Ascending aorta (tissue), 2 donors: ENCODE results near the gene STARD13. TPM values are rescaled to one million over a fixed set of nuclear protein-coding genes. Genes with fewer than 3 reads are reported as not detected.

Experiments used
- DNase-seq, 2 donors: peaks; one replicate each; pipeline ENCODE4 v3.0.0-alpha.2; 2019; ENCODE audit warnings: low spot score in 2 of 2
- H3K27ac ChIP-seq, 2 donors: fragments of 200-600 bp; sonication (generic); one replicate each; pipeline ENCODE4 v1.5.1; 2016 to 2017; ENCODE audit warnings: mild to moderate bottlenecking in 1 of 2
- H3K27me3 ChIP-seq: fragments of 200-600 bp; sonication (generic); one replicate; pipeline ENCODE4 v1.5.1; 2017
- H3K36me3 ChIP-seq, 2 donors: fragments of 200-600 bp; sonication (generic); one replicate each; pipeline ENCODE4 v1.5.1; 2016
- H3K4me1 ChIP-seq, 2 donors: fragments of 200-600 bp; sonication (generic); one replicate each; pipeline ENCODE4 v1.5.1; 2016 to 2017; ENCODE audit warnings: mild to moderate bottlenecking in 1 of 2
- H3K4me3 ChIP-seq, 2 donors: fragments of 200-600 bp; sonication (generic); one replicate each; pipeline ENCODE4 v1.5.1; 2016 to 2017; ENCODE audit warnings: mild to moderate bottlenecking in 1 of 2
- H3K9me3 ChIP-seq, 2 donors: fragments of 200-600 bp; sonication (generic); one replicate each; pipeline ENCODE4 v1.5.1; 2016
- intact Hi-C: fragments of 100-400 bp; cut with DNase I; formaldehyde crosslinking; loops from one replicate; pipeline ENCODE4 v1.15.1; 2023
- total RNA-seq: library from RNA; depleted of rRNA; stranded (reverse); fragments of >200 nt; gene quantifications from one replicate; pipeline ENCODE4 v1.1.0, GENCODE V29; 2016
- TF ChIP-seq, protein P1 (sequence below), 3 experiments: fragments of 200-600 bp in 2 of 3; fragments of 450-650 bp in 1 of 3; sonication (generic) in 2 of 3; IDR thresholded peaks; one replicate each; pipeline ENCODE4 v1.5.1; 2016 to 2019; ENCODE audit warnings: antibody characterized with exemption in 3 of 3, mild to moderate bottlenecking in 1 of 3, moderate library complexity in 1 of 3

Gene STARD13
- total RNA-seq, 1 donor from 2014 or later, result 34.6 TPM

DNA sequence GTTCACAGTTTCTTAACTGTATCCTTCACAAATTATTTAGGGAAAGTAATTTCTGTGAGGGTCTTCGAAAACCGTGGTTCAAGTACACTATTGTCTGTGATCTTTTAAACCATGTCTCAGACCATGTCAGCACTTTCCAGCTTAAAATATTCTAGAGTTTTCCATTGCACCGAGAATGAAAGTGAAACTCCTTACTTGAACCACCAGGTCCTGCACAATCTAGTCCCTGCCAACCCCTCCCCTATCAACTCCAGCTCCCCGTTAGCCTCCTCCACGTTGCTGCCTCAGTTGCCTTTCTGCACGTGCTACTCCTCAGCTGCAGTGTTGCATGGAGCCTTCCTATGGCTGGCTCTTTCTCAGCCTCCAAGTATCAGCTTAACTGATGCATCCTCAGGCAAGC is 7.2 kb upstream of the STARD13 start:
- TF ChIP-seq, protein P1, sequence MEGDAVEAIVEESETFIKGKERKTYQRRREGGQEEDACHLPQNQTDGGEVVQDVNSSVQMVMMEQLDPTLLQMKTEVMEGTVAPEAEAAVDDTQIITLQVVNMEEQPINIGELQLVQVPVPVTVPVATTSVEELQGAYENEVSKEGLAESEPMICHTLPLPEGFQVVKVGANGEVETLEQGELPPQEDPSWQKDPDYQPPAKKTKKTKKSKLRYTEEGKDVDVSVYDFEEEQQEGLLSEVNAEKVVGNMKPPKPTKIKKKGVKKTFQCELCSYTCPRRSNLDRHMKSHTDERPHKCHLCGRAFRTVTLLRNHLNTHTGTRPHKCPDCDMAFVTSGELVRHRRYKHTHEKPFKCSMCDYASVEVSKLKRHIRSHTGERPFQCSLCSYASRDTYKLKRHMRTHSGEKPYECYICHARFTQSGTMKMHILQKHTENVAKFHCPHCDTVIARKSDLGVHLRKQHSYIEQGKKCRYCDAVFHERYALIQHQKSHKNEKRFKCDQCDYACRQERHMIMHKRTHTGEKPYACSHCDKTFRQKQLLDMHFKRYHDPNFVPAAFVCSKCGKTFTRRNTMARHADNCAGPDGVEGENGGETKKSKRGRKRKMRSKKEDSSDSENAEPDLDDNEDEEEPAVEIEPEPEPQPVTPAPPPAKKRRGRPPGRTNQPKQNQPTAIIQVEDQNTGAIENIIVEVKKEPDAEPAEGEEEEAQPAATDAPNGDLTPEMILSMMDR (IDR thresholded peaks at IDR 0.05), result no peak
- no peak for DNase-seq
- Histone ChIP-seq H3K4me1 (peaks cover 0 to 12% of the 10 kb centered on the region in 2 donors), H3K4me3 (peak overlapping the region in 1 of 2 donors; percentile 9), H3K36me3 (no peaks in the 10 kb centered on the region), H3K27ac (no peak overlapping the region), H3K27me3 (no peaks in the 10 kb centered on the region), H3K9me3 (no peaks in the 10 kb centered on the region)
- intact Hi-C loops, result no loop called here

DNA sequence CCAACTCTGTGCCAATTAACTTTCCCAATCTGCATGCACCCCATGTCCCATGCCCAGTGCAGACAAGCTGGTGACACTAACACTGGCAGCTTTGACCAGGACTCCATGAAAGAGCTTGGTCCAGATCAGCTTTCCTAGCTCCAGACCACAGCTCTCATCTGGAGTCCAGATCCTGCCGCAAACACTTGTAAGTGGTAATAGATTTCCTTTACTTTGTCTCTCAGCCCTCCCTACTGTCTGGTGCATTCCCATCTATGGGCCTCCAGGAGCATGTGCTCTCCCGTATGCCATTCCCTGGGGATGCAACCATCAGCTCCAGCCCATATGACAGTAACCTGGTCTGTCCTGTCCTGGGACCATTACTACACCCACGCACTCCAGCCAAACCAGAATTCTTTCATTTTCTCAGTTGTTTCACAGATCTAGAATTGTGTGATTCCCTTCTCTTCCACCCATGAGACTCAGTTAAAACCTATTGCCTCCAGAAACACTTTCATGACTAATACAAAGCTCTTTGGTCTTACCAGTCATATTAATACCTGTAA is 4.9 kb upstream of the STARD13 start:
- Histone ChIP-seq H3K4me1 (peaks cover 6 to 16% of the 10 kb centered on the region in 2 donors), H3K27ac (peak overlapping the region; percentile 47 to 48), H3K27me3 (no peaks in the 10 kb centered on the region), H3K4me3 (no peak overlapping the region), H3K9me3 (no peaks in the 10 kb centered on the region), H3K36me3 (no peaks in the 10 kb centered on the region)
- no peak for DNase-seq
- TF ChIP-seq, protein P1 (IDR thresholded peaks at IDR 0.05), result no peak
- intact Hi-C loops, result no loop called here

DNA sequence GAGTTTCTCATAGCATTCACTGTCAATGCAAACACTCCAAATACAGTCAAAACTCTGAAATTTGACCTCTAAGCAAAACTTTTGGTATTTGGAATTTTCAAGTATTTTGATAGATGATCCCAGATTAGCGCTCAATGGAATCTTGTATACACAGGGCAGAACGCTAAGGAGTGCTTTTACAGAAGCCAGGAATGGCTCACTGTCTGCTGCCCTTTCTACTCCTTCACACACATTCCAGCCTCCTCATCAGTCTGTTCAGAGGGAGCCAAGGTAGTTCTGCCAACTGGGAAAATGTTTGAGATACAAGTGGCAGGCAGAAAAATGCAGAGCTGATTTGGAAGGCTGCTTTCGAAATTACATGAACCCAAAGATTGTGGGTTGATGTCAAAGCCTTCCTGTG is 4.4 kb upstream of the STARD13 start:
- Histone ChIP-seq H3K27me3 (no peaks in the 10 kb centered on the region), H3K9me3 (no peaks in the 10 kb centered on the region), H3K4me1 (peaks cover 6 to 16% of the 10 kb centered on the region in 2 donors), H3K4me3 (no peak overlapping the region), H3K36me3 (no peaks in the 10 kb centered on the region), H3K27ac (peak overlapping the region; percentile 47 to 48)
- intact Hi-C loops, result loop anchor here (5.0 kb wide), 2 partner anchors 163 to 197 kb away; no protein-coding TSS in a partner anchor
- DNase-seq, result no peak
- TF ChIP-seq, protein P1 (IDR thresholded peaks at IDR 0.05), result no peak

DNA sequence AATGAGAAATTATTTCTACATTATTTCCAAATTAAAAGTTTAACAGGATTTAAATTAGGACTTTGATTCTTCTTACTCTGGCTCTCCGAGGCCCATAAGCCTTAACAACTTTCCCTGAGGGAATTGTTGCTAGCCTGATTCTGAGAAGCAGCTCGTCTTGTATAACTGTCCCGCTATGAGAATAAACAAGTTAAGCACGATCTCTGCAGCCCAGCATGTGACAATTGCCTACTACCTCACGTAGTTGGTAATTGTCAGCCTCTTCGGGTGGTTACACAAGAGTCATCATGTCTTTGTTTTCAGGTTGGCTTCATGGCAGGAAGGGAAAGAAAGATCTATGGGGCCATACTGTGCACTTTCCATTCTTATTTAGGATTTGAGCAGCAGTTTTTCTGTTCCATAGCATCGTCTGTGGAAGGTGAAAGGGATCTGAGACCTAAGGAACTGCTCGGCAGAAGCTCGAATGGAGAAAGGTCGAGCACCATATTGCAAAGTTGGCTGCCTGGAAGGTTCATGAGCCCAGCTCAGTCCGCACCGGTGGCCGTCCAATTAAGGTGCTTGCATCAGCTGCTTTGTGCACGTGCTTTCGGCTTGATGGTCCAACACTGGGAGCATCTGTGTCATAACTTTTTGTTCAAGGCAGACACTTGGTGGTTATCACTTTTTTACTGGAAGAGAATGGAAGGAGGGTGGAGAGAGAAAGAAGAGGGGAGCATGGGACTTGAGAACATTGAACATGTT is 1.8 kb upstream of the STARD13 start:
- H3K27me3 ChIP-seq, result no peaks in the 10 kb centered on the region
- no peak overlapping the region for H3K4me3 ChIP-seq
- TF ChIP-seq, protein P1 (IDR thresholded peaks at IDR 0.05), result no peak
- H3K27ac ChIP-seq, result peak overlapping the region; percentile 63 to 88
- DNase-seq, result no peak
- H3K4me1 ChIP-seq, result peaks cover 9 to 22% of the 10 kb centered on the region in 2 donors
- intact Hi-C loops, result loop anchor here (2.0 to 5.0 kb wide), 3 partner anchors 63 to 200 kb away; no protein-coding TSS in a partner anchor
- no peaks in the 10 kb centered on the region for H3K9me3 ChIP-seq
- no peaks in the 10 kb centered on the region for H3K36me3 ChIP-seq

DNA sequence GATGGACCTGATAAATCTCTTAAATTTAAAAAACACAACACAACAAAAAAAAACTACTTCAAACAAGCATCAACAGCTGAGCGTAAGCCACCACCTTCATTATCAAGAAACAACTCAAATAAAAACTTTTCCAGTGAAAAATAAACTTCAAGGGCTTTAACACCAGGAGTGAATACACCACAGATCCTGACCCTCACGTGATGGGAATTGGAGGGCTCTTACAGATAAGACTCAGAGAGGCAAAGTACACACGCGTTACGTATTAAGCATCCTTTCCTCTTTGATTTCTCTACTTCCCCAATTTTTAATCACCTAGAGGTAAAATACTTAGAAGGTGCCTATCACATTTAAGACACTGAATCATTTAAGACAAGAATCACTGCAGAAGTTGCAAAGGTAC is 573 bp upstream of the STARD13 start:
- Histone ChIP-seq H3K4me3 (peak overlapping the region; percentile 73 to 94), H3K27me3 (no peaks in the 10 kb centered on the region), H3K4me1 (peaks cover 9 to 22% of the 10 kb centered on the region in 2 donors), H3K9me3 (no peaks in the 10 kb centered on the region), H3K36me3 (no peaks in the 10 kb centered on the region), H3K27ac (peak overlapping the region; percentile 88 to 97)
- TF ChIP-seq, protein P1 (IDR thresholded peaks at IDR 0.05), result no peak
- DNase-seq, result no peak
- intact Hi-C loops, result loop anchor here (2.0 to 5.0 kb wide), 3 partner anchors 65 to 201 kb away; no protein-coding TSS in a partner anchor
